Regular cardiac myocyte (primary cell): ENCODE data around the gene OTX1. TPM values are rescaled to one million over a fixed set of nuclear protein-coding genes. Genes with fewer than 3 reads are reported as not detected.

Experiments
- total RNA-seq: library from RNA; depleted of rRNA; stranded (reverse); fragments of >200 nt; gene quantifications from 2 replicates; pipeline ENCODE4 v1.2.3, GENCODE V29; 2014

The OTX1 gene
- under 0.01 TPM in 1 of 2 replicates, not detected in the other for total RNA-seq

DNA sequence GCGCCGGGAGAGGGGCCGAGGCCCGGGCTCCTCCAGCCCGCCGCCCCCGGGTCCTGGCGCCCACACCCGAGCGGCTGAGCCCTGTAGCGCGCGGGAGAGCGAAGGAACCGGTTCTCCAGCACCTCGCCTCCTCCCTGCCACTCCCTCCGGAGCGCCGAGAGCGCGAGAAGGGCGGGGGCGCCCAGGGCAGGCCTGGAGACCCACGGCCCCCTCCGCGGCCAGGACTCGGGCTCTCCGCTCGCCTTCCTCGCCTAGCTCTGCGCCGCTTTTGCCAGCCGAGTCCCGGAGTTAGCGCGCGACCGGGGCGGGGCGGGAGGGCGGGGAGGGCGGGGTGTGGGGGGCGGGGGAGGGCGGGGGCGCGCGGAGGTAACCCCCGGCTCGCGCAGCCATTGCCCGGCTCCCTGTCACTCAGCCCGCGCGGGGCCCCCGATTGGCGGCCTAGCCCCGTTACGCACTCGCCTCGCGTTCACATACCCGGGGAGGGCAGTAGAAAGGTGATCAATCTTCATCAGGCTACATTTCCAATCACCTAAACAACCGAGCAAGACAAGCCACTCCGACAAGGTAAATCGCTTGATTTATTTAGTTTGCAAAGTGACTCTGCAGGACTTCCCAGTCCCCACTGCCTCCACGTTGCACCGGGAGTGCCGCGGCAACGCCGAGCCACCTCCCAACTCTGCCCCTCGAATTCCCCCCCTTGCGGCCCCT lies at the start of gene OTX1:
TSS of gene OTX1 (plus strand) at position 497 of the 708 bp plus-strand sequence. CDS start 2,161 bp downstream, outside the sequence.

